DMS 273 (cell line): ENCODE results near the gene MARCHF3.
"Not testable (repeated sequence)": the region's sequence is repeated elsewhere in the genome, so short reads cannot be mapped to it uniquely, and the experiment has no call there.

Experiments used
- DNase-seq: peaks from one replicate; lab custom pipeline; 2025; ENCODE audit not compliant: unreplicated experiment; lab: John Stamatoyannopoulos, UW

The MARCHF3 gene

DNA sequence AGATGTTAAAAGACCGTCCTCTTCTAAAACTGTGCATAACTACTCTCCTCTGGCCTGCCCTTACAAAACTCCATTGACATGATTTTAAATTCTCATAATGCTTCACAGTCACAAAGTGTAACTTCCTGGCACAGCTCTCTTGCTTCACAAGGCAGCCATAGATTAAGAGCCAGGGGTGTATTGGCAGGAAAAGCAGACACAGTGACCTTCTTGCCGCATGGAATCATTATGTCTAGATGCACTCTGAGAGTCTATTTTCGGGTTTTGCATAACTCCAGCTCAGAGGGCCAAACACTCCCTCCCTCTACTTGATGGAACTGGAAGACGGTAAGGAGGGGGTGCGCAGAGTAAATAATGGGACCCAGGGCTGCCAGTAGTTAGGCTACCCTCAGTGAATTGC lies 110.1 kb downstream of the MARCHF3 start:
- no peak for DNase-seq

GRCh38 chr5:126919566-126919965 lies 110.8 kb downstream of the MARCHF3 start:
- no peak for DNase-seq

- DNase-seq: no peak
Observed at GRCh38 chr5:126918615-126918957, 111.8 kb downstream of the MARCHF3 start.

DNA sequence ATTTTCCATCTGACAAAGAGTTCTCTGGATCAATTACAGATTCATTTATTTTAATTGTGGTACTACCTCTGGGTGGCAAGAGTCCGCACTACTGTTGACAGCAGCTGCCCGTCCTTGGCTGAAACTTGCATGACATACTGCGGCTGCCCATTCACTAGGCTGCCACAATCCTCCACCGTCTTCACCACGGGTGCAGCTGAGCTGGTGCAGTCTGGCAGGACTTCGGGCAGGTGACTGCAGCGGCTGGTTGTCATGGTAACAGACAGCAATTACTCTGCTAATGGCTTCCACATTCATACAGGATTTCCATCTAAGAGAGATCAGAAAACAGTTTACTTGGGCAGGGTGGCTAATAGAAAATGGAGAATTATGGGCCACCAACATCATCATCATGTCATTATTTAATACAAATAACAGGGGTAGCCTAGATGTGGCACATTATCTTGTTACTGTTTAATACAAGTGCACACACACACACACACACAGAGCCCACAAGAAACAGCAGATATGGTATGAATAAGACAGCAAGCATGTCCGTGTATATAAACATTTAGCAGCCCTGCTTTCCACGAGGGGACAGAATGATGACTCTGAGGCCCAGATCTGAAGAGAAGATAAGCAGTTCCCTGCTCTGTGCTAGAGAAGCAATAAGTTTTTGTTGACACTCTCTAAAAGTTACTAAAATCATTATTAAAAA lies 112.3 kb downstream of the MARCHF3 start:
- DNase-seq: peak; percentile 71

DNA sequence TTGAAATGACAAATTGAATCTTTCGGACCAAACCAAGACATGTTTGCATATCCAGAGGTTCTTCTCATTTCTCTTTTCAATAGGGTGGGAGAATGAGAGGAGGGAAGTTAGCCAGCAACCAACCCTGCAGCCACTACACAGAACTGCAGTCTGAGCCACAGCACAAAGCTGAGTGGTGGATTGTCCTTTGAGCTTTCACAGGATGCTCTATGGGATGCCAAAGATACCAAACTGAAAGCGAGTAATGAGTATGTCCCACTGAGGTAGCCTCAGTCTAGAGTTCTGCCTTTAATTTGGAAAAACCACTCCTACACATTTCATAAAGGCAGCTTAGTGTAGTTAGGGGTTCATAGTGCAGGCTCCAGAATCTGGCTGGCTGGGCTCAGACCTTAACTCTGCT lies 114.9 kb downstream of the MARCHF3 start:
- DNase-seq: no peak

GRCh38 chr5:126914801-126915436 lies 115.4 kb downstream of the MARCHF3 start:
- DNase-seq: no peak

DNA sequence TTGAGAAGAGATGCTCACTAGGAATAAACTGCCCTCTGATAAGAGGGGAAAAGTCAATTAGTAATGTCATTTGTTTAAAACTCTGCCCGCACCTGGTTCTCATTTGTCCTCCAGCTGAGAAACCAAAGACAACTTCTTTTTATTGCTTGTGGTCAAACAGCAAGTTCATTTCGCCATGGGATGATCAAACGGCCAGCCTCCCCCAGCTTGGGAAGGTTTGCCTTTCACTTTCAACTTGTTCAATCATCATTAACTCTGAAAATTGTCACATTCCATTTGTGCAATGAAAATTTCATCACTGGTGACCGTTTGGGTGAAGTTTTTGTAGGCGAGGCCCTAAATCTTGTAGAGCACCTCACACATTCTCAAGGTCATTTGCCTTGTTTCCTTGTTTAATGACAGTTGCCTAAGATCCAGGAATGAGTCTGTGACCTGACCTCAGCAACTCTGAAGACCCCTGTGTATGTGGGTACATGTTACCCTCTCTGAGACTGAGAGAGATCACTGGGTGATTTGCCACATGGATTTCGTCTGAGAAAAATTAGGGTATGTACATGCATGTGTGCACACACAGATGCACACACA lies 117.7 kb downstream of the MARCHF3 start:
- DNase-seq: no peak

DNA sequence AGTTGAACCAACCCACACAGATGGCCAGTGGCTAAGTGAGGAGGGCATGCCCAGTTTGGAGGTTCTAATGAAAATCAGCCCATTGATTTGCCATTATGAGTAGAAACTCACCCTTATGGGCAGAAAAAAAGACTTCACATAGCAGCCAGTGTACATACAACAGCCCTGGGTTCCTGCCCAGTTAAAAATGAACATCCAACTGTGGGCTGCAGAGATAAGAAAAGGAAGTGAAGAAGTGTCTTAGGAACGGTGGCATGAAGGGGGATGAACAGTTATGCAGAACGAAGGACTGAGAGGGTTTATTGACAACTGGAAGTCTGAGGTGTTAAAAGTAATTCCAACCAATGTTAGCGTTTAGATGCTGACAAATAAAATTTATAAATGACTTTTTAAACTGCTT lies 118.4 kb downstream of the MARCHF3 start:
- no peak for DNase-seq

GRCh38 chr5:126909856-126910255 lies 120.5 kb downstream of the MARCHF3 start:
- no peak for DNase-seq

GRCh38 chr5:126904407-126904806 lies 126.0 kb downstream of the MARCHF3 start:
- DNase-seq: not testable (repeated sequence)

DNA sequence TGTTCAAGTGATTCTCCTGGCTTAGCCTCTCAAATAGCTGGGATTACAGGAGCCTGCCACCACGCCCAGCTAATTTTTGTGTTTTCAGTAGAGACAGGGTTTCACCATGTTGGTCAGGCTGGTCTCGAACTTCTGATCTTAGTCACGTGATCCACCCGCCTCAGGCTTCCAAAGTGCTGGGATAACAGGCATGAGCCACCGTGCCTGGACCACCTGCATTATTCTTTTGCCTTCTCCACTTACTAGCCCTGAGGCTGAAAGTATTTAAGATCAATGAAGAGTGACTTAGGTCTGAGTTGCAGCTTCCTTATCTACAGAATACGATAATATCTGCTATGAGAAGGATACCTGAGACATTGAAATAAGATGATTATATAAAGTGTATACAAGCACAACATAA lies 129.6 kb downstream of the MARCHF3 start:
- DNase-seq: no peak

DNA sequence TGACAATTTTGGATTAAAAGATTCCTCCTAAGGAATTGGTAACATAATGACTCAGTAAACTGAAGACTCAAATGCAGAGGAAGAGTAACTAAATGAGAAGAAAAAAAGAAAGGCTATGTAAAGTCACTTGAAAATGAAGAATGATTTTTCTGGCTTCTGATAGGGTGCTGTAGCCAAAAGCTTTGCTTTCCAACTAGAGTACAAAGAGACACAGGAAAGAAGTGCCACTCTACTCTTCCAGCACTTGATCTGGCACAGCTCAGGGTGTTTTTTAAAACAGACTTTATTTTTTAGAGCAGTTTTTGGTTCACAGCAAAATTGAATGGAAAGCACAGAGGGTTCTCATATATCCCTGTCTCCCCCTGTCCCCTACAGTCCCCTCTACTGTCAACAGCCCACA lies 130.9 kb downstream of the MARCHF3 start:
- no peak for DNase-seq

GRCh38 chr5:126897851-126898630 lies 132.3 kb downstream of the MARCHF3 start:
- no peak for DNase-seq

- DNase-seq: no peak
Observed at GRCh38 chr5:126896170-126896702, 134.1 kb downstream of the MARCHF3 start.

DNA sequence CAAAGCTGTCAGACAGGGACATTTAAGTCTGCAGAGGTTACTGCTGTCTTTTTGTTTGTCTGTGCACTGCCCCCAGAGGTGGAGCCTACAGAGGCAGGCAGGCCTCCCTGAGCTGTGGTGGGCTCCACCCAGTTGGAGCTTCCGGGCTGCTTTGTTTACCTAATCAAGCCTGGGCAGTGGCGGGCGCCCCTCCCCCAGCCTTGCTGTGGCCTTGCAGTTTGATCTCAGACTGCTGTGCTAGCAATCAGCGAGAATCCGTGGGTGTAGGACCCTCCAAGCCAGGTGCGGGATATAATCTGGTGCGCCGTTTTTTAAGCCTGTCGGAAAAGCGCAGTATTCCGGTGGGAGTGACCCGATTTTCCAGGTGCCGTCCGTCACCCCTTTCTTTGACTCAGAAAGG lies 134.6 kb downstream of the MARCHF3 start:
- DNase-seq: not testable (repeated sequence)

DNA sequence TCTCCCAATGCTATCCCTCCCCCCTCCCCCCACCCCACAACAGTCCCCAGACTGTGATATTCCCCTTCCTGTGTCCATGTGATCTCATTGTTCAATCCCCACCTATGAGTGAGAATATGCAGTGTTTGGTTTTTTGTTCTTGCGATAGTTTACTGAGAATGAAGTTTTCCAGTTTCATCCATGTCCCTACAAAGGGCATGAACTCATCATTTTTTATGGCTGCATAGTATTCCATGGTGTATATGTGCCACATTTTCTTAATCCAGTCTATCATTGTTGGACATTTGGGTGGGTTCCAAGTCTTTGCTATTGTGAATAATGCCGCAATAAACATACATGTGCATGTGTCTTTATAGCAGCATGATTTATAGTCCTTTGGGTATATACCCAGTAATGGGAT lies 139.9 kb downstream of the MARCHF3 start:
- not testable (repeated sequence) for DNase-seq

GRCh38 chr5:126888175-126888574 lies 142.2 kb downstream of the MARCHF3 start:
- no peak for DNase-seq

DNA sequence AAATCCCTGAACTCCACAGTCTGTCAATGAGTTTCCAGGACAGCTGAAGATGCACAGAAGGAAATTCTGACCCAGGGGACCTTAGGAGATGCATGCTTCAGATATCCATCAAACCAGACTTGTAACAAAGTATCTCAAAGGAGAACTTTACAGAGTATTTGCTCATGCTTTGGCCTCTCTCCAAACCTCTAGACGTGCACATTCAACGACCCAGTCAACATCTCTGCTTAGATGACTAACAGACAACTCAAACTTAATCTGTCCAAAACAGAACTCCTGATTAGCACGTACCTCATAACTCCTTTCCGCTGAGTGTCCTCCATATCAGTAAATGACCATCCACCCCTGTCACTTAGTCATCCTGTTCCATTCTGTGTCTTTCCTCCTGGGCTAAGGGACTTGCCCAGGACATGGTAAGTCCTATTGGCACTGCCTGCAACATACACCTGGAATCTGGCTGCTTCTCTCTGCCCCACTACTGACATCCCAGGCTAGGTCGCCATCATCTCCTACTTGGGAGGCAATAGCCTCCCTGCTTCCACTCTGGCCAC lies 146.0 kb downstream of the MARCHF3 start:
- no peak for DNase-seq

DNA sequence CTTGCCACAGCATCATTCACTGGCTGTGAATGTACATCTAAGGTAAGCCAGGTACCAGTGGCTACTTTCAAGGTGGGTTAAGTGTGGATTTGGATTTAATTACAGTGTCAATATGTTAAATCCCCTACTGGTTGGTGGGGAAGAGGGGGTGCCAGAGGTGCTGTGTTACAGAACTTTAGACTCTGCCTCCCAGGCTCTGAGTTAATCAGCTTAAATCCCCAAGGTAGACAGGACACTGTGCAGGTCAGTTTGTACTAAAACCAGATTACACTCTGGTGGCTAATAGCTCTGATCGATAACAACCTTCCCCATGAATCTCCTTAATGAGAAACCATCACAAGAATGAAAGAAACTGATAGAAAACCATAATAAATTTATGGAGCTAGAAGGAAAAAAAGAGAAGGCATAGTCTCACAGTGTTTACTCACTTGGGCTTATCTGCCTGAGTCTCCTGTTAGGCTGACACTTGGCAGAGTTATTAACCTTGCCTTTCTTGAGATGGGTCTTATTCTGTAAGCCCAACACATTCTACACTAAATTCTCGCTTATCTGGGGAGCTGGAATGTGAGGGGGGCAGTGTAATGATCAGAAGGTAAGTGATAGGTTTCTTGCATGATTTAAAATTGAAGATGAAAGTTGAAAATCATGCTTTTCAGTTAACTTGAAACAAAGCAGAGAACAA lies 146.7 kb downstream of the MARCHF3 start:
- DNase-seq: no peak

- no peak for DNase-seq
Observed at GRCh38 chr5:126881821-126882600, 148.3 kb downstream of the MARCHF3 start.
